B cell (primary cell): ENCODE measurements around the gene CHST13. TPM values are rescaled to one million over a fixed set of nuclear protein-coding genes. Genes with fewer than 3 reads are reported as not detected.

Source experiments
- ATAC-seq: fragments of 200-7000 bp; cut with Tn5 transposase; one replicate; pipeline ENCODE4 v1.10.0; 2021; ENCODE audit warnings: low read depth, mild to moderate bottlenecking, moderate number of reproducible peaks, moderate library complexity
- CTCF ChIA-PET: fragments of 350-600 bp; sonication (Branson Sonifier 250); formaldehyde crosslinking; loops from one replicate; lab custom pipeline; 2021; ENCODE audit warnings: antibody characterized with exemption, inconsistent platforms; lab: Charles Lee
- POLR2A ChIA-PET: fragments of 350-600 bp; sonication (Branson Sonifier 250); formaldehyde crosslinking; loops from one replicate; lab custom pipeline; 2021; ENCODE audit warnings: antibody characterized with exemption; lab: Charles Lee
- DNase-seq: peaks from one replicate; pipeline ENCODE4 v3.0.0; 2013
- H2AFZ ChIP-seq: 2 replicates; pipeline ENCODE4 v1.6.1; 2012; ENCODE audit warnings: mild to moderate bottlenecking, low read depth, low read length; ENCODE audit not compliant: insufficient read depth, poor library complexity, severe bottlenecking
- H3K27ac ChIP-seq, 2 donors: 1 replicate in 1 of 2; 2 replicates in 1 of 2; pipeline ENCODE4 v1.5.1; 2012 to 2013; ENCODE audit warnings: low read length in 2 of 2, mild to moderate bottlenecking in 2 of 2, moderate library complexity in 1 of 2
- H3K27me3 ChIP-seq, 4 experiments: fragments of 200-600 bp in 1 of 4; sonication (generic) in 1 of 4; replicated peaks in 1 of 4; 1 replicate in 2 of 4; 2 replicates in 2 of 4; pipeline versions ENCODE4 v1.6.1 to v1.7.0; 2013 to 2016; ENCODE audit warnings: low read length in 3 of 4, mild to moderate bottlenecking in 2 of 4, mixed read lengths in 1 of 4, moderate library complexity in 1 of 4; ENCODE audit not compliant: insufficient read depth in 4 of 4, control insufficient read depth in 3 of 4; ENCODE audit errors: control extremely low read depth in 1 of 4
- H3K36me3 ChIP-seq, 2 experiments: replicated peaks in 1 of 2; 1 replicate in 1 of 2; 2 replicates in 1 of 2; pipeline versions ENCODE4 v1.6.1 to v1.7.1; 2013; ENCODE audit warnings: low read length in 1 of 2; ENCODE audit not compliant: insufficient read depth in 2 of 2, control insufficient read depth in 1 of 2; ENCODE audit errors: control extremely low read depth in 1 of 2, extremely low read depth in 1 of 2
- H3K4me1 ChIP-seq, 2 donors: fragments of 200-600 bp in 1 of 2; sonication (generic) in 1 of 2; 1 replicate in 1 of 2; 2 replicates in 1 of 2; pipeline versions ENCODE4 v1.5.1 to v1.6.1; 2013 to 2017; ENCODE audit warnings: low read length in 2 of 2; ENCODE audit not compliant: control insufficient read depth in 2 of 2, insufficient read depth in 2 of 2
- H3K4me2 ChIP-seq: replicated peaks from 2 replicates; pipeline ENCODE3; 2012; ENCODE audit warnings: mild to moderate bottlenecking, low read depth, low read length; ENCODE audit not compliant: poor library complexity, severe bottlenecking
- H3K4me3 ChIP-seq, 5 experiments: fragments of 200-600 bp in 1 of 5; sonication (generic) in 1 of 5; 1 replicate in 3 of 5; 2 replicates in 2 of 5; pipeline versions ENCODE4 v1.5.1 to v1.7.0; 2011 to 2016; ENCODE audit warnings: low read length in 4 of 5, mild to moderate bottlenecking in 4 of 5, low read depth in 2 of 5, control low read depth in 1 of 5, moderate library complexity in 1 of 5; ENCODE audit not compliant: insufficient read depth in 1 of 5; ENCODE audit errors: control extremely low read depth in 1 of 5, extremely low read depth in 1 of 5
- H3K79me2 ChIP-seq: fragments of 200-600 bp; sonication (generic); one replicate; pipeline ENCODE4 v1.6.0; 2016; ENCODE audit warnings: low read length; ENCODE audit not compliant: control insufficient read depth, insufficient read depth
- H3K9ac ChIP-seq: fragments of 200-600 bp; sonication (generic); 2 replicates; pipeline ENCODE4 v1.6.1; 2017; ENCODE audit warnings: mild to moderate bottlenecking, low read length, moderate library complexity
- H3K9me3 ChIP-seq, 3 donors: one replicate each; pipeline versions ENCODE4 v1.6.1 to v1.7.1; 2013; ENCODE audit warnings: low read length in 2 of 3; ENCODE audit not compliant: control insufficient read depth in 2 of 3, insufficient read depth in 1 of 3; ENCODE audit errors: control extremely low read depth in 1 of 3
- H4K20me1 ChIP-seq: 2 replicates; pipeline ENCODE4 v1.6.0; 2012; ENCODE audit warnings: mild to moderate bottlenecking, low read length; ENCODE audit not compliant: insufficient read depth, control insufficient read depth, poor library complexity, severe bottlenecking
- H3K27ac Mint-ChIP-seq: one replicate; pipeline ENCODE4 v1.8.0; 2021; ENCODE audit warnings: mixed read lengths
- H3K27me3 Mint-ChIP-seq: one replicate; pipeline ENCODE4 v1.8.0; 2021; ENCODE audit warnings: mixed read lengths
- H3K4me1 Mint-ChIP-seq: one replicate; pipeline ENCODE4 v1.8.0; 2021; ENCODE audit warnings: mixed read lengths
- H3K4me3 Mint-ChIP-seq: one replicate; pipeline ENCODE4 v1.8.0; 2021; ENCODE audit warnings: mixed read lengths
- H3K9me3 Mint-ChIP-seq: one replicate; pipeline ENCODE4 v1.8.0; 2022; ENCODE audit warnings: mixed read lengths; ENCODE audit not compliant: insufficient read depth
- EZH2 ChIP-seq: IDR thresholded peaks from 2 replicates; pipeline ENCODE4 v1.6.1; 2012; ENCODE audit warnings: borderline replicate concordance, low read depth, mild to moderate bottlenecking, moderate library complexity, low read length; ENCODE audit not compliant: insufficient read depth, poor library complexity, severe bottlenecking
- WGBS: methylation state at CpG from one replicate; pipeline ENCODE4 v1.1.5; 2013; ENCODE audit warnings: missing lambda C conversion rate; ENCODE audit not compliant: insufficient coverage; 5-methylcytosine and 5-hydroxymethylcytosine counted together
- intact Hi-C: fragments of 100-400 bp; cut with micrococcal nuclease; formaldehyde crosslinking; loops from one replicate; pipeline ENCODE4 v1.10.0; 2022
- polyA plus RNA-seq: library from polyadenylated mRNA; depleted of rRNA; stranded (reverse); fragments of >200 nt; gene quantifications from 2 replicates; pipeline ENCODE4 v1.2.3, GENCODE V29; 2012
- total RNA-seq, 2 donors: library from RNA; stranded (reverse); fragments of 120-200 nt in 1 of 2; gene quantifications; 1 replicate in 1 of 2; 2 replicates in 1 of 2; pipeline versions ENCODE4 v1.2.3 to v1.2.4, GENCODE V29; 2013 to 2022
- TF ChIP-seq, protein P1 (sequence below): fragments of 200-600 bp; IDR thresholded peaks from one replicate; pipeline ENCODE4 v1.8.0; 2022; ENCODE audit warnings: antibody characterized with exemption, mild to moderate bottlenecking

Gene CHST13
- total and polyA plus RNA-seq, 2 donors (not counting 1 experiment from before 2014, with no cell fraction given) = 0.07 TPM; not detected in 1

DNA sequence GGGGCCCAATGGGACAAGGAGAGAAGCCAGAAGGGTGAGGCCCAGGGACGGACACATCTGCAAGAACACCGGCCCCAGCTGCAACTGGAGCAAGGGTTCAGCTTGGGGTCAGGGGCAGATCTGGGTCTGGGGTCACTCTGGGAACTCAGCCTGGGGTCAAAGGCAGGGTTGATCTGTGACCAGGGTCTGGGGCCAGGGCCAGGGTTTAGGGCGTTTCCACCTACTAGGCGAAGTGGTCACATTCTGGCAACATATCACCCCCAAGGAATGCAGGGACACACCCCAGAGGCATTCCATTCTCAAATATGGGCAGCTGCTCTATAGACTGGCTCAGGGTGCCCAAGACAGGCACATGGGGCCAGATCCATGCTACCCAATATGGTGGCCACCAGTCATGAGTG, 15.4 kb upstream of the CHST13 start:
- no peaks in the 10 kb centered on the region for H3K4me1 Mint-ChIP-seq
- Histone ChIP-seq H3K9me3 (no peaks in the 10 kb centered on the region), H3K9ac (no peak overlapping the region), H3K27me3 (no peaks in the 10 kb centered on the region), H3K4me2 (no peak overlapping the region), H3K79me2 (no peaks in the 10 kb centered on the region), H3K27ac (no peak overlapping the region), H2AFZ (no peak overlapping the region), H4K20me1 (no peaks in the 10 kb centered on the region), H3K4me1 (no peaks in the 10 kb centered on the region), H3K36me3 (no peaks in the 10 kb centered on the region), H3K4me3 (no peak overlapping the region)
- H3K27me3 Mint-ChIP-seq = peaks cover 10% of the 10 kb centered on the region
- 94% methylated on average over 4 of the region's 4 CpGs for WGBS
- no peaks in the 10 kb centered on the region for H3K9me3 Mint-ChIP-seq
- H3K27ac Mint-ChIP-seq = no peak overlapping the region
- ChIA-PET CTCF (interaction anchor here (0.6 to 1.7 kb wide), 2 partner anchors 11 to 14 kb away, joined by 3 to 5 read pairs; no protein-coding TSS in a partner anchor), POLR2A (no interaction called here)
- intact Hi-C loops = no loop called here
- H3K4me3 Mint-ChIP-seq = no peak overlapping the region
- ATAC-seq (no peak), DNase-seq (no peak)
- no peak for TF ChIP-seq EZH2
- TF ChIP-seq, protein P1, sequence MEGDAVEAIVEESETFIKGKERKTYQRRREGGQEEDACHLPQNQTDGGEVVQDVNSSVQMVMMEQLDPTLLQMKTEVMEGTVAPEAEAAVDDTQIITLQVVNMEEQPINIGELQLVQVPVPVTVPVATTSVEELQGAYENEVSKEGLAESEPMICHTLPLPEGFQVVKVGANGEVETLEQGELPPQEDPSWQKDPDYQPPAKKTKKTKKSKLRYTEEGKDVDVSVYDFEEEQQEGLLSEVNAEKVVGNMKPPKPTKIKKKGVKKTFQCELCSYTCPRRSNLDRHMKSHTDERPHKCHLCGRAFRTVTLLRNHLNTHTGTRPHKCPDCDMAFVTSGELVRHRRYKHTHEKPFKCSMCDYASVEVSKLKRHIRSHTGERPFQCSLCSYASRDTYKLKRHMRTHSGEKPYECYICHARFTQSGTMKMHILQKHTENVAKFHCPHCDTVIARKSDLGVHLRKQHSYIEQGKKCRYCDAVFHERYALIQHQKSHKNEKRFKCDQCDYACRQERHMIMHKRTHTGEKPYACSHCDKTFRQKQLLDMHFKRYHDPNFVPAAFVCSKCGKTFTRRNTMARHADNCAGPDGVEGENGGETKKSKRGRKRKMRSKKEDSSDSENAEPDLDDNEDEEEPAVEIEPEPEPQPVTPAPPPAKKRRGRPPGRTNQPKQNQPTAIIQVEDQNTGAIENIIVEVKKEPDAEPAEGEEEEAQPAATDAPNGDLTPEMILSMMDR = no peak

DNA sequence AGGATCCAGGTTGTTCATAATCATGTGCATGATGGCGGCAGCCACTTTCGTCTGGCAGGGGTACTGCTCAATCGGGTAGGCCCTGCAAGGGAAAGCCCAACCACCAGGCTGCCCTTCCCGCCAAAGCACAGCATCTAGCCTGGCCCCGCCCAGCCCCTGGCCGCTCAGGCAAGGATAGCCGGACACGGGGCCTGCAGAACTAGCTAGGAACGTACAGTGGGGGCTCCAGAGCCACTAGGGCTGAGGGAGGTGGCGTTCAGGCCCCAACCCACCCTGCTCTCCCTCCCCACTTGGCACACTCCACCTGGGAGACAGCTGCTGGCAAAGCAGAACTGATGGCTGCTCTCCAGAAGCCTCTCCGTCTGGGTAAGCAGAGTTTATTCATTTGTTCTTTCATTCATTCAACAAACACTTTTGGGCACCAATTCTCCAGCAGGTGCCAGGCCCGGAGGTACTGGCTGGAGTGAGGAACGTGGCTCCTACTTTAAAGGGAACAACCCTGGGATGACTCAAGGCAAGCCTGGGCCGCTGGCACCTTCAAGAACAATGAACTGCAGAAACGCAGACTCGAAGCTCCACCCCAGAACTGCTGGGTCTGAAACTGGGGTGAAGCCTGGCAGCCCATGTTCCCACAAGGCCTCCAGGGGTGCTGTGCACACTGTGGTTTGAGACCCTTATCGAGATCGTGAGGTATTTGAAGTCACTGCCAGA, 14.2 kb upstream of the CHST13 start:
- H3K4me3 ChIP-seq = no peak overlapping the region
- H2AFZ ChIP-seq = no peak overlapping the region
- Mint-ChIP-seq H3K27ac (no peak overlapping the region), H3K9me3 (no peaks in the 10 kb centered on the region), H3K27me3 (peaks cover 7% of the 10 kb centered on the region), H3K4me1 (no peaks in the 10 kb centered on the region), H3K4me3 (no peak overlapping the region)
- POLR2A ChIA-PET = no interaction called here
- H3K27ac ChIP-seq = no peak overlapping the region
- no peaks in the 10 kb centered on the region for H4K20me1 ChIP-seq
- ATAC-seq (no peak), DNase-seq (no peak)
- CTCF ChIA-PET = no interaction called here
- no peaks in the 10 kb centered on the region for H3K79me2 ChIP-seq
- intact Hi-C loops = no loop called here
- no peak overlapping the region for H3K4me2 ChIP-seq
- no peak overlapping the region for H3K9ac ChIP-seq
- H3K4me1 ChIP-seq = no peaks in the 10 kb centered on the region
- no peaks in the 10 kb centered on the region for H3K36me3 ChIP-seq
- TF ChIP-seq, protein P1 = no peak
- no peak for TF ChIP-seq EZH2
- no peaks in the 10 kb centered on the region for H3K9me3 ChIP-seq
- WGBS = 89% methylated on average over 18 of the region's 18 CpGs
- no peaks in the 10 kb centered on the region for H3K27me3 ChIP-seq
